ENCODE measurements around the gene MRPL28. TPM values are rescaled to one million over a fixed set of nuclear protein-coding genes. Genes with fewer than 3 reads are reported as not detected.
"Not testable (repeated sequence)": the region's sequence is repeated elsewhere in the genome, so short reads cannot be mapped to it uniquely, and the experiment has no call there.

MRPL28 gene
- total RNA-seq, 4 donors from 2014 or later = 58.3 to 73.4 (median 61.3) TPM

DNA sequence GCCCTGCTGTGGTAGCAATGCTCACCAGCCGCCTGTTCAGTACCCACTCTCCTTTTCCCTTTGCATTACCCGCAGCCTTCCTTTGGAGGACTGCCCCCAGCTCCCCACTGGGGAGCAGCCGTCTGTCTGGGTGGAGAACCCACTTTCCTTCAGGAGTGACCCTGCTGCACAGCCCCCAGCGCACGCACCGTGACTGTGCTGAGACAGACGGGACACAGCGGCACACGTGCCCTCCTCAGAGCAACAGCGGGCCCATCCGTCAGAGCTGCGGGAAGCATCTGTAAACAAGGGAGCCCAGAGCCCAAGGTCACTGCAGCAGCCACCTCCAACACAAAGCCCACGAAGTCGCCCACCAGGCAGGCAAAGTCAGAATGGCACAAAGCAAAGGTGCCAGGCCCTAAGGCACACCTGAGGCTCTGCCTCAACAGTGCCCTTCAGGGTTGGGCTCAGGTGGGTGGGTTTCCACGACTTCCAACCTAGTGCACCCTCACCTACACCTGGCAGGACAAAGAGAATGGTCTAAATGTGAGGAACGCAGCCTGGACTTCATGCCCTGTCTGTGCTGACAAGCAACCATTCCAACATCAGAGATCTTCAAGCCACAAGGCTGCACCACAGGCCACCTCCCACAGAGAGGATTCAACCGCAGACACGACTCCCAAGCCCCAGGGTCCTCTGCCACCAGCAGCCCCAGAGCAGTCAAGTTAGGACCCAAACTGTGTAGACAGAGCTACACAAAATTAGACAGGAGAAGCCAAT is 27.7 kb downstream of the MRPL28 start:
- H3K27ac ChIP-seq = no peak overlapping the region
- TF ChIP-seq POLR2A (IDR thresholded peaks at IDR 0.05) = no peak
- TF ChIP-seq, protein P1, sequence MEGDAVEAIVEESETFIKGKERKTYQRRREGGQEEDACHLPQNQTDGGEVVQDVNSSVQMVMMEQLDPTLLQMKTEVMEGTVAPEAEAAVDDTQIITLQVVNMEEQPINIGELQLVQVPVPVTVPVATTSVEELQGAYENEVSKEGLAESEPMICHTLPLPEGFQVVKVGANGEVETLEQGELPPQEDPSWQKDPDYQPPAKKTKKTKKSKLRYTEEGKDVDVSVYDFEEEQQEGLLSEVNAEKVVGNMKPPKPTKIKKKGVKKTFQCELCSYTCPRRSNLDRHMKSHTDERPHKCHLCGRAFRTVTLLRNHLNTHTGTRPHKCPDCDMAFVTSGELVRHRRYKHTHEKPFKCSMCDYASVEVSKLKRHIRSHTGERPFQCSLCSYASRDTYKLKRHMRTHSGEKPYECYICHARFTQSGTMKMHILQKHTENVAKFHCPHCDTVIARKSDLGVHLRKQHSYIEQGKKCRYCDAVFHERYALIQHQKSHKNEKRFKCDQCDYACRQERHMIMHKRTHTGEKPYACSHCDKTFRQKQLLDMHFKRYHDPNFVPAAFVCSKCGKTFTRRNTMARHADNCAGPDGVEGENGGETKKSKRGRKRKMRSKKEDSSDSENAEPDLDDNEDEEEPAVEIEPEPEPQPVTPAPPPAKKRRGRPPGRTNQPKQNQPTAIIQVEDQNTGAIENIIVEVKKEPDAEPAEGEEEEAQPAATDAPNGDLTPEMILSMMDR (IDR thresholded peaks at IDR 0.05) = no peak
- no peak overlapping the region for H3K4me3 ChIP-seq
- DNase-seq = no peak
- no peaks in the 10 kb centered on the region for H3K27me3 ChIP-seq
- H3K36me3 ChIP-seq = peaks cover 0 to 41% (median 0%) of the 10 kb centered on the region in 3 donors
- no peaks in the 10 kb centered on the region for H3K9me3 ChIP-seq
- H3K4me1 ChIP-seq = peaks cover 0 to 30% (median 2%) of the 10 kb centered on the region in 4 donors

- not testable (repeated sequence) for H3K27ac ChIP-seq, H3K4me3 ChIP-seq, DNase-seq, H3K9me3 ChIP-seq, H3K27me3 ChIP-seq
- Histone ChIP-seq H3K36me3 (peaks cover 0 to 38% (median 0%) of the 10 kb centered on the region in 3 donors), H3K4me1 (peaks cover 0 to 30% (median 2%) of the 10 kb centered on the region in 4 donors)
Measured at GRCh38 chr16:341974-342336, 28.4 kb downstream of the MRPL28 start.

DNA sequence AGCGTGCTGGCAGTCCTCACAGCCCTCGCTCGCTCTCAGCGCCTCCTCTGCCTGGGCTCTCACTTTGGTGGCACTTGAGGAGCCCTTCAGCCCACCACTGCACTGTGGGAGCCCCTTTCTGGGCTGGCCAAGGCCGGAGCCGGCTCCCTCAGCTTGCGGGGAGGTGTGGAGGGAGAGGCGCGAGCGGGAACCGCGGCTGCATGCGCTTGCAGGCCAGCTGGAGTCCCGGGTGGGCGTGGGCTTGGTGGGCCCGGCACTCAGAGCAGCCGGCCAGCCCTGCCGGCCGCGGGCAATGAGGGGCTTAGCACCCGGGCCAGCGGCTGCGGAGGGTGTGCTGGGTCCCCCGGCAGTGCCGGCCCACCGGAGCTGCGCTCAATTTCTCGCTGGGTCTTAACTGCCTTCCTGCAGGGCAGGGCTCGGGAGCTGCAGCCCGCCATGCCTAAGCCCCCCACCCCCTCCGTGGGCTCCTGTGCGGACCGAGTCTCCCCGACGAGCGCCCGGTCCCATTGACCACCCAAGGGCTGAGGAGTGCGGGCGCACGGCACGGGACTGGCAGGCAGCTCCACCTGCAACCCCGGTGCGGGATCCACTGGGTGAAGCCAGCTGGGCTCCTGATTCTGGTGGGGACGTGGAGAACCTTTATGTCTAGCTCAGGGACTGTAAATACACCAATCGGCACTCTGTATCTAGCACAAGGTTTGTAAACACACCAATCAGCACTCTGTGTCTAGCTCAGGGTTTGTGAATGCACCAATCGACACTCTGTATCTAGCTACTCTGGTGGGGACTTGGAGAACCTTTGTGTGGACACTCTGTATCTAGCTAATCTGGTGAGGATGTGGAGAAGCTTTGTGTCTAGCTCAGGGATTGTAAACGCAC is 29.0 kb downstream of the MRPL28 start:
- peaks cover 0 to 30% (median 2%) of the 10 kb centered on the region in 4 donors for H3K4me1 ChIP-seq
- H3K27me3 ChIP-seq, H3K4me3 ChIP-seq, H3K9me3 ChIP-seq, DNase-seq, H3K27ac ChIP-seq: not testable (repeated sequence)
- H3K36me3 ChIP-seq = peaks cover 0 to 32% (median 0%) of the 10 kb centered on the region in 3 donors

- Histone ChIP-seq H3K36me3 (peaks cover 0 to 24% (median 0%) of the 10 kb centered on the region in 3 donors), H3K4me1 (peaks cover 0 to 29% (median 2%) of the 10 kb centered on the region in 4 donors), H3K27me3 (no peaks in the 10 kb centered on the region), H3K9me3 (no peaks in the 10 kb centered on the region), H3K4me3 (no peak overlapping the region), H3K27ac (no peak overlapping the region)
- no peak for TF ChIP-seq POLR2A (IDR thresholded peaks at IDR 0.05)
- TF ChIP-seq, protein P1 (IDR thresholded peaks at IDR 0.05) = no peak
- DNase-seq = no peak
Measured at GRCh38 chr16:340370-341091, 29.8 kb downstream of the MRPL28 start.

DNA sequence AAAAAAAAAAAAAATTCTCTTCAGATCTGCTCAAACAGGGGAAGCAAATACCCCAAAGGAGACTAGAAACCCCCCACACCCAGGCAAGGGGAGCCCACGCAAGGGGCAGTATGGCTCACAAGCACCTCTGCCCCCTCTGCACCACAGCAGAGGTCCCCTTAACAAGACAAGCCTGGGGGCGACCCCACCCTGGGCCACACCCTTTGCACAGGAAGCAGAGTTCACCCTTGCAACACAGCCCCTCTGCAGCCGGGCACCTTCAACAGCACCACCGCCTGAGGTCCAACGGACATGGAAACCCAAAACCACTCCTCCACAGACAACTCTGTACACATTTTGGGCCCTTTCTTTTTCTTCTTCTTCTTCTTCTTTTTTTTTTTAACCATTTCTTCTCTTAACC is 30.7 kb downstream of the MRPL28 start:
- H3K4me1 ChIP-seq = peaks cover 0 to 25% (median 2%) of the 10 kb centered on the region in 4 donors
- DNase-seq = no peak
- H3K9me3 ChIP-seq = no peaks in the 10 kb centered on the region
- no peak overlapping the region for H3K4me3 ChIP-seq
- H3K27me3 ChIP-seq = no peaks in the 10 kb centered on the region
- no peak overlapping the region for H3K27ac ChIP-seq
- peaks cover 0 to 17% (median 0%) of the 10 kb centered on the region in 3 donors for H3K36me3 ChIP-seq
- TF ChIP-seq, protein P1 (IDR thresholded peaks at IDR 0.05) = no peak
- no peak for TF ChIP-seq POLR2A (IDR thresholded peaks at IDR 0.05)

- H3K9me3 ChIP-seq = no peaks in the 10 kb centered on the region
- TF ChIP-seq, protein P1 (IDR thresholded peaks at IDR 0.05) = no peak
- no peak for TF ChIP-seq POLR2A (IDR thresholded peaks at IDR 0.05)
- H3K4me3 ChIP-seq = no peak overlapping the region
- no peak overlapping the region for H3K27ac ChIP-seq
- H3K4me1 ChIP-seq = peaks cover 0 to 25% (median 2%) of the 10 kb centered on the region in 4 donors
- no peak for DNase-seq
- peaks cover 0 to 8% (median 0%) of the 10 kb centered on the region in 3 donors for H3K36me3 ChIP-seq
- no peaks in the 10 kb centered on the region for H3K27me3 ChIP-seq
Measured at GRCh38 chr16:337975-338575, 32.3 kb downstream of the MRPL28 start.

All from Peyer's patch (tissue), 4 donors.